Memory B cell (primary cell): ENCODE results near the gene GOLGA6L2.

Experiments
- ATAC-seq: fragments of 150-1000 bp; cut with Tn5 transposase; 2 replicates; pipeline ENCODE4 v1.10.0; 2021; ENCODE audit warnings: low read depth, mild to moderate bottlenecking, moderate library complexity
- DNase-seq, 2 donors: peaks; one replicate each; pipeline ENCODE4 v3.0.0; 2022; ENCODE audit warnings: low spot score in 2 of 2
- H3K27ac Mint-ChIP-seq: one replicate; pipeline ENCODE4 v1.8.0; 2022; ENCODE audit warnings: mild to moderate bottlenecking, moderate library complexity, mixed read lengths
- H3K27me3 Mint-ChIP-seq: one replicate; pipeline ENCODE4 v1.8.0; 2022; ENCODE audit warnings: mixed read lengths
- H3K36me3 Mint-ChIP-seq: one replicate; pipeline ENCODE4 v1.8.0; 2022; ENCODE audit warnings: mild to moderate bottlenecking, mixed read lengths
- H3K4me1 Mint-ChIP-seq: one replicate; pipeline ENCODE4 v1.8.0; 2022; ENCODE audit warnings: mixed read lengths
- H3K4me3 Mint-ChIP-seq: one replicate; pipeline ENCODE4 v1.8.0; 2022; ENCODE audit warnings: mild to moderate bottlenecking, moderate library complexity, mixed read lengths
- H3K9me3 Mint-ChIP-seq: one replicate; pipeline ENCODE4 v1.8.0; 2022; ENCODE audit warnings: mixed read lengths

The GOLGA6L2 gene, protein sequence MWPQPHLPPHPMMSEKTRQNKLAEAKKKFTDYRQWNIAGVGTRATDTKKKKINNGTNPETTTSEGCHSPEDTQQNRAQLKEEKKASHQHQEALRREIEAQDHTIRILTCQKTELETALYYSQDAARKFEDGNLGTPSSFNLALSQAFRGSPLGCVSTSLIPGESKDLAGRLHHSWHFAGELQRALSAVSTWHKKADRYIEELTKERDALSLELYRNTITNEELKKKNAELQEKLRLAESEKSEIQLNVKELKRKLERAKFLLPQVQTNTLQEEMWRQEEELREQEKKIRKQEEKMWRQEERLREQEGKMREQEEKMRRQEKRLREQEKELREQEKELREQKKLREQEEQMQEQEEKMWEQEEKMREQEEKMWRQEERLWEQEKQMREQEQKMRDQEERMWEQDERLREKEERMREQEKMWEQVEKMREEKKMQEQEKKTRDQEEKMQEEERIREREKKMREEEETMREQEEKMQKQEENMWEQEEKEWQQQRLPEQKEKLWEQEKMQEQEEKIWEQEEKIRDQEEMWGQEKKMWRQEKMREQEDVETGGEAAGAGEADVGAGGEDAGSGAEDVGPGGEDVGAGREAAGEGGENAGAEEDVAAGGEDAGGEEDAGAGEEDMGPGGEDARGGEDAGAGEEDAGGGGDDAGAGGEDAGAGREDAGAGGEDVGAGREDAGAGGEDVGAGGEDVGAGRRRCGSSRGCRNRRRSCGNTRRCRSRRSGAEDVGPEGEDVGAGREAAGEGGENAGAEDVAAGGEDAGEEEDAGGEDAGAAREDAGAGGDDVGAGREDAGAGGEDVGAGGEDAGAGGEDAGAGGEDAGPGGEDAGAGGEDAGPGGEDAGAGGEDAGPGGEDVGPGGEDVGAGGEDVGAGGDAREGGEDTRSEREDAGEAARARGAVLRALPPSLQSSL

DNA sequence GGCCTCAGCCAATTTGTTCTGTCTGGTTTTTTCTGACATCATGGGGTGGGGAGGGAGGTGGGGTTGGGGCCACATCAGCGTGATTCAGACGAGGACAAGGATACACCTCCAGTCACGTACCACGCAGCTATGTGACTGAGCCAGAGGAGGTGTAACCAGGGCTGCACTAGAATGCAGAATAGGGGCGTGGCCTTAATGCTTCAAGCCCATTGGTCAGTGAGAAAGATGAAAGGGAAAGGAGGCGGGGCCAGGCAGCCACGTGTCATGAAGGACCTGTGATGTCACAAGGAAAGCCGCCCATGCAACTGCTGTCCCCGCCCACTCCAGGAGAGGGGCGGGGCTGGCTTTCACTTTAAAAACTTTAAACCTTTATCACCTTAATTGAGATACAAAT is at the start of gene GOLGA6L2:
GOLGA6L2 (minus strand) TSS at position 137 of the 394 bp plus-strand sequence; CDS start at position 75, 62 bp downstream.
- Mint-ChIP-seq H3K27ac (no peak within 1 kb of the TSS), H3K36me3 (no peaks in the 10 kb centered on the region), H3K27me3 (peaks cover 4% of the 10 kb centered on the region), H3K4me1 (no peaks in the 10 kb centered on the region), H3K9me3 (no peaks in the 10 kb centered on the region), H3K4me3 (no peak within 1 kb of the TSS)
- no peak for ATAC-seq
- DNase-seq, result no peak

DNA sequence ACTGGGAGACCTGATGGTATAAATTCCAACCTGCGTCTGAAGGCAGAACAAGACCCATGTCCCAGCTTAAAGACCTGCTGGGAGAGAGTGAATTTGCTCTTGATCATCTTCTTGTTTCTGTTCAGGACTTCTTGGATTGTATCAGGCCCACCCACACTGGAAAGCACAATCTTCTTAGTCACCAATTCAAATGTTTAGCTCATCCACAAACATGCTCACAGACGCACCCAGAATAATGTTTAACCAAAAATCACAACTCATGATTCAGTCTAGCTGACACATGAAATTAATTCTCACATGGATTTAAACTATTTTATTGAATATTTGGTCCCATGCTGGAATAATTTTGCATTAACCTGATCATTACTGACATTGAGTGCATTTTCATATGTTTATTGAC is 37.8 kb upstream of the GOLGA6L2 start:
- Mint-ChIP-seq H3K4me3 (no peak overlapping the region), H3K4me1 (no peaks in the 10 kb centered on the region), H3K27me3 (peaks cover 6% of the 10 kb centered on the region), H3K9me3 (no peaks in the 10 kb centered on the region), H3K36me3 (no peaks in the 10 kb centered on the region), H3K27ac (no peak overlapping the region)
- no peak for ATAC-seq
- DNase-seq, result no peak

DNA sequence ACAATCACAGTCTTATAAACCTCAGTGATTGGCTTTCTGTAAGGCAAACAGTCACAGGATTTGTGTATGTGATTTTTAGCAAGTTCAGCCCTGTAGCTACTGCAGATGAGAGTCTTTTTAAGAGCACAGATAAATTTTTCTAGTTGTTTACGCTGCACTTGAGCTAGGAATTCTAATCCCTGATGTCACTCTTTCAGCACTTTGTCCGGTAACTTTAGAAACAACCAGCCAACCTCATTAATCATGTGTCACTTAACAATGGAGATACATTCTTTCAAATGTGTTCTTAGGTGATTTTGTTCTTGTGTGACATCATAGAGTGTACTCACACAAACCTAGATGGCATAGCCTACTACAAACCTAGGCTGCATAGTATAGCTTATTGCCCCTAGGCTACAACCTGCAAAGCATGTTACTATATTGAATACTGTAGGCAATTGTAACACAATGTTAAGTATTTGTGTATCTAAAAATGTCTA is 36.8 kb upstream of the GOLGA6L2 start:
- no peak for ATAC-seq
- DNase-seq, result no peak
- H3K4me1 Mint-ChIP-seq, result no peaks in the 10 kb centered on the region
- no peak overlapping the region for H3K4me3 Mint-ChIP-seq
- peaks cover 6% of the 10 kb centered on the region for H3K27me3 Mint-ChIP-seq
- no peak overlapping the region for H3K27ac Mint-ChIP-seq
- no peaks in the 10 kb centered on the region for H3K36me3 Mint-ChIP-seq
- H3K9me3 Mint-ChIP-seq, result no peaks in the 10 kb centered on the region

DNA sequence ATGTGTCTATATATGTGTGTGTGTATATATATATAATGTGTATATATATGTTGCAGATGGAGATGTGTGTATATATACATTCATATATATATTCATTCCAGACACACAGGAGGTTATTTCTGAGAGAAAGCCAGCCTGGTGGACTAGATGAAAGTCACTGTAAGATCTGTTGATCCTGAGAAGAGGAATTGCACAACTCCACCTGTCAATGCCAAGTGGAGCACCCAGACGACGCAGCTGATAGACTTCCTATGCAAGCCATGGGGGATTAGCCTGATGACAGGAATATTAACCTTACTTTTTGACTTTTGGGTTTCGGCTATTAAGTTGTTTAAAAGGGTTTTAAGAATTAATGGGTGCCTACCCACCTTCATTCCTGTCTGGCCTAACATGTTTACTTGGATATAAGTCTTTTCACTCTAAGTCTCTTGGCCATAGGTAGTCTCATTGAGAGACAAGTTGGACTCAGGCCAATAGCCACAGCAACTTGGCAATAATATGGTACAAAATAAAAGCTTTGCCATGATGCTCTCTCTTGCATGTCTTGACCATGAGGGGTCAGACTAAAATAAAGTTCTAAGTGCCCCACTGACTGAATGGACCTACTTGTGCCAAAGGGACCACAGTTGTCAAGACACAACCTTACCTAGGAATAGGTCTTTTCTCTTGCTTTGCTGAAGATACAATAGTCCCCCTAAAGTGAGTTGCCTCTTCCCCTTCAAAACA is 35.9 kb upstream of the GOLGA6L2 start:
- no peak overlapping the region for H3K27ac Mint-ChIP-seq

DNA sequence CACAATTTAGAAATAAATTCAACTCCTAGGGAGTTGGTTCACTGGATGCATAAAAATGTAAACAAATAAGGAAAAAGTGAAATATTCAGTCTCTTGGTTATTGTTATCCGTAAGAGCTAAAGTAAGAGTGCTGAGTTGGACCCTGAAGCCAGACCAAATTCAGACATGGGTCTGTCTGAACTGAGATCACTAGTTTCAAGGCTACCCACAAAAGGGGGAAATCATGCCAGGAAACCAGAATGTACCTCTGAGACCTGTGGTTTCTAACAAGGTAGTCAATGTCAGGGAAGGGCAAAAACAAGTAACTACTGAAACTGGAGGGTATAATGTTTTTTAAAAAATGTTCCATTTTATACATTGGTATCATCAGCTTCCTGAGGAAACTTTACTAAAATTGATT is 35.2 kb upstream of the GOLGA6L2 start:
- Mint-ChIP-seq H3K27ac (no peak overlapping the region), H3K27me3 (peaks cover 6% of the 10 kb centered on the region), H3K36me3 (no peaks in the 10 kb centered on the region), H3K9me3 (no peaks in the 10 kb centered on the region), H3K4me3 (no peak overlapping the region), H3K4me1 (no peaks in the 10 kb centered on the region)
- ATAC-seq (no peak), DNase-seq (no peak)

More for the DNA sequence above, 35.9 kb upstream of the GOLGA6L2 start:
- Mint-ChIP-seq H3K36me3 (no peaks in the 10 kb centered on the region), H3K27me3 (peaks cover 6% of the 10 kb centered on the region), H3K4me3 (no peak overlapping the region), H3K4me1 (no peaks in the 10 kb centered on the region), H3K9me3 (no peaks in the 10 kb centered on the region)
- ATAC-seq, result no peak
- no peak for DNase-seq

DNA sequence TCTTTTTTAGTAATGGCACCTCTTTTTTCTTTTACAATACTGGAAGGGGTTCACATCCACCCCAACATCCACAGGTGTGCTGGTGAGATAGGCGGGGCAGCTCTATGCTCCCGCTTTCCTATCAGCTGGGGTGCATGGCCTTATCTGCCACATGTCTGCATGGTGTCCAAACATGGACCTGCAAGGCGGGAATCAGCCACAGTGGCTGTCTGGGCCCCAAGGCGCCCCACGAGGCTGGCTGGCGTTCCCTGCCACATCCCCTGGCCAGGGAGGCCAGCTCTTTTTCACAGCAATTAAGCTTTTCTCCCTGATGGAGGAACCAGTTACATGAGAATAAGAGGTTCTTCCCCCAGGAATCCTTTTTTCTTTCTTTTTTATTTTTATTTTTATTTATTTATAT is 30.9 kb upstream of the GOLGA6L2 start:
- Mint-ChIP-seq H3K27ac (no peak overlapping the region), H3K9me3 (no peaks in the 10 kb centered on the region), H3K4me3 (no peak overlapping the region), H3K4me1 (no peaks in the 10 kb centered on the region), H3K27me3 (peaks cover 4% of the 10 kb centered on the region), H3K36me3 (no peaks in the 10 kb centered on the region)
- DNase-seq (no peak), ATAC-seq (no peak)

DNA sequence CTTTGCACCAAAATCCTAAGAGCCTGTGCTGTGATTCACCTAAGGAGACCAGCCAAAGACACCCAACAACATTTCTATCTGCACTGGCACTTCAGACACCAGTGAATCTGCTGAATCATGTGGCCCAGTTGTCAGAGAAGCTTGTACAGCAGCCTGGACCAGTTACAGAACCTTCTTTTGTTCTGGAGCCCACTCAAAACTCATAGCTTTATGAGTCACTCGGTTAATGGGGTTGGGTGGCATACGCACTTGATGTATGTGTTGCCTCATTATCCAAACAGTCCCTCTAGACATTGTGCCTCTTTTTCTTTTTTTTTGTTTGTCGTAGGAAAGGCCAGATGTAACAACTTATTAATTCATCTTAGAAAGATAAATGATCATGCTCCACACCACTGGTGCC is 25.6 kb upstream of the GOLGA6L2 start:
- Mint-ChIP-seq H3K36me3 (no peaks in the 10 kb centered on the region), H3K27me3 (no peaks in the 10 kb centered on the region), H3K4me3 (no peak overlapping the region), H3K4me1 (no peaks in the 10 kb centered on the region), H3K27ac (no peak overlapping the region), H3K9me3 (no peaks in the 10 kb centered on the region)
- no peak for DNase-seq
- no peak for ATAC-seq

DNA sequence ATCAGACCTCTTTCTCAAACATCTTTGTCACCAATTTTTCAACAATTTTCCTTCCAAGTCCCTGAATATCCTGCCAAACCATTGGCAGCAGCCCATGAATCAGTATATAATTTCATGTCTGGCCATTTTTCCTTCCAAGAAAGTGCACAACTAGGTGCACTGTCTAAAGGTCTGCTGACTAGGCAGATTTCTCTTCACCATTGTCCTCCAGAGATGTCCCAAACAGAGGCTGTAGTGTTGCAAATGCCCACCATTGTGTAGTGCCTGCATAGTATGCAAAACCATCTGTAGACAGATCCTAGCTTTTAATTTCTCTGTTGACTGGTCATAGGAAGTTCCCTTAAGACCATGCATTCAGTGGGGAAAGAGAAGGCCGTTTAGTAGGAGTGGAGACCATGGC is 25.0 kb upstream of the GOLGA6L2 start:
- H3K4me3 Mint-ChIP-seq, result no peak overlapping the region
- ATAC-seq (no peak), DNase-seq (no peak)
- H3K4me1 Mint-ChIP-seq, result no peaks in the 10 kb centered on the region
- H3K36me3 Mint-ChIP-seq, result no peaks in the 10 kb centered on the region
- H3K9me3 Mint-ChIP-seq, result no peaks in the 10 kb centered on the region
- H3K27ac Mint-ChIP-seq, result no peak overlapping the region
- no peaks in the 10 kb centered on the region for H3K27me3 Mint-ChIP-seq

DNA sequence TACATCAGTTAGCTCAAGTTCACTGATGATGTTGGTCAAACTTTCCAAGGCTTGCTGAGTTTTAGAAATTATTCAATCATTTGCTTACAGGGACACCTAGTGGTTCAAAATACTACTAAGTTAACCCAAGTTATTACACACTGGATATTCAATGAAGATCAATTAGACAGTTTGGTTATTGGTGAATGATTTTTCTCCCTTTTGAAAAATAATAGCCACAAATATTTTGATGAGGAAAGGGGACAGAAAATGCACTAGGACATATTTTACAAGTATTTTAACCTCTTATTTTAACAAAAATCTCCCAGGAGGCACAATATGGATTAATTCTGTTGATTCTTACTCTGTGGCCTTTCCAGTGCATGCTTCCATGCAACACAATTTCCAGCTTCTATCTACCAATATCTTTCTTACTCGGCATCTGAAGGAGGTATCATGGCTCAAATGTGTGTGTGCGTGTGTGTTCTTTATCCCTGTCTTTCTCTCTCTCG is 20.1 kb upstream of the GOLGA6L2 start:
- ATAC-seq, result no peak
- no peak for DNase-seq
- Mint-ChIP-seq H3K27ac (no peak overlapping the region), H3K4me3 (no peak overlapping the region), H3K36me3 (no peaks in the 10 kb centered on the region), H3K9me3 (no peaks in the 10 kb centered on the region), H3K27me3 (peaks cover 2% of the 10 kb centered on the region), H3K4me1 (no peaks in the 10 kb centered on the region)

DNA sequence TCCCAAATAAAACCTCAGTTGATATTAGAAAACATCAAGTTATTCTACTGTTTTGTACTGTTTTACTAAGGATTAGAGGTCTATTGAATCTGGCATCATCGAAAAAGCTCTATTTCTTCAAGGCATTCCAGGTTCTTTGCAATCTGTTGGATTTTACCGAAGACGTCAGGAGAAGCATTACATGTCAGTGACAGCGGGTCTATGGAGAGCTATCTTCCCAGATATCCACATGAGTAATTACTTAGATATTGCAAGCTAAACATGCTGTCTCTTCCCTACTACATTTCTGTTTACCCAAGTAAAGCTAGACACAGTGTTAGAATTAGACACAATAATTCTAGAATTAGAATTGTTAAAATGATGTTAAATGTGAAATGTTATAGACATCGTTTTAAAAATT is 10.8 kb upstream of the GOLGA6L2 start:
- Mint-ChIP-seq H3K4me3 (no peak overlapping the region), H3K27me3 (no peaks in the 10 kb centered on the region), H3K4me1 (no peaks in the 10 kb centered on the region), H3K27ac (no peak overlapping the region), H3K36me3 (no peaks in the 10 kb centered on the region), H3K9me3 (peaks cover 3% of the 10 kb centered on the region)
- no peak for ATAC-seq
- DNase-seq, result no peak

DNA sequence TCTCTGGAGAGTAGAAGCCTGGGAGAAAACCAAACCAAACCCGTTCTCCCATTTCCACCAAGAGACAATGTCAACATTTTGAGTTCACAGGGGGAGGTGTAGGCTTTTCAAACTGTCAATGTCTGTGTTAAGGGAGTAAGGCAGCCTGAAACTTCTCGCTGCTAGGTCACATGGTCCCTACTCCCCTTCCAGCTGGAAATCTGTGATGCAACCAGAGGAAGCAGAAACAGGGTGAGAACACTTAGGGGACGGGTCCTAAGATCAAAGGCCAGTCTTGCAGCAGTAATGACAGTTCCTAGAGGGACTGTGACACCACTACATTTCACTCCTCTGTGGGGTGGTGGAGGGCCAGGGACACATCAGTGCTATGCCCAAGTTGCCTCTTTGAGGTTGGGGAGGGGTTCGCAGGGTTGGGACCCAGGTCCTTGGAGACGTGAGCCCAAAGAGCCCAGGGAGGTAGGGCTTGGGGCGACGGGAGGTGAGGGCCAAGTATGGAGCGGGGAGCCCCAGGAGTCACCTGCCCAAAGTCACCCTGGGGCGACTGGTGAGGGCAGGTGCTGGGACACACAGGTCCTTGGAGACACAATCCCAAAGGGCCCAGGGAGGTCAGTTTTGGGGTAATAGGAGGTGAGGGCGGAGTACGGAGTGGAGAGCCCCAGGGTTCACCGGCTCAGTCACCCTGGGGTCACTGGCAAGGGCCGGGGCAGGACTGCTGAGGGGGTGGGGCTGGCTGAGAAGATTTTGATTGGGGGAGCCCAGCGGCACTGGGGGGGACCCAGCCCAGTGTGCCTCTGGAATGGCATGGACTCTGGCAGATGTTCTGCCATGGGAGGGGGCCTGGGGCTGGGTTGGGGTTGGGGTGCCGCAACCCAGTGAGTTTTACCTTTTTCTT is 582 bp downstream of the GOLGA6L2 start:
- H3K4me3 Mint-ChIP-seq, result no peak overlapping the region
- no peaks in the 10 kb centered on the region for H3K4me1 Mint-ChIP-seq
- ATAC-seq (no peak), DNase-seq (no peak)
- H3K27me3 Mint-ChIP-seq, result peaks cover 4% of the 10 kb centered on the region
- no peaks in the 10 kb centered on the region for H3K36me3 Mint-ChIP-seq
- H3K27ac Mint-ChIP-seq, result no peak overlapping the region
- no peaks in the 10 kb centered on the region for H3K9me3 Mint-ChIP-seq

DNA sequence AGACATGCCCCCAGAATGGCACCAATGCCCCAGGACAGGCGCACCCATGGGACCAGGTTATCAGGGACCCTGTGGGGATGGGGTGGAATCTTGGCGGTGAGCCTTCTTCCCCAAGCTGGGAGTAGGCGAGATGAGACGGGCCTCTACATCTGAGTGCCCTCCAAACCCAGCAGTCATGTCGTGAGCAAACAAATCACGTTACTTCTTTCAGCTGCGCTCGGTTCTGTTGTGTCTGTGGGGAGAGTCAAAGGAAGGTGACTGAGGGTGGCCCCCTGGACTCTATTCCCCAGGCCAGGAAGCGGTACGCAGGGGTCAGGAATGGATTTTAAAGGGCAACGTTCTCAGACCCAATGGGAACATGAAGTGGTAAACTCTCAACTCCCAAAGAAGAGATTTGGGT is 2.8 kb downstream of the GOLGA6L2 start:
- Mint-ChIP-seq H3K27ac (no peak overlapping the region), H3K27me3 (peaks cover 4% of the 10 kb centered on the region), H3K4me1 (no peaks in the 10 kb centered on the region), H3K4me3 (no peak overlapping the region), H3K9me3 (no peaks in the 10 kb centered on the region), H3K36me3 (no peaks in the 10 kb centered on the region)
- ATAC-seq, result no peak
- DNase-seq, result no peak

DNA sequence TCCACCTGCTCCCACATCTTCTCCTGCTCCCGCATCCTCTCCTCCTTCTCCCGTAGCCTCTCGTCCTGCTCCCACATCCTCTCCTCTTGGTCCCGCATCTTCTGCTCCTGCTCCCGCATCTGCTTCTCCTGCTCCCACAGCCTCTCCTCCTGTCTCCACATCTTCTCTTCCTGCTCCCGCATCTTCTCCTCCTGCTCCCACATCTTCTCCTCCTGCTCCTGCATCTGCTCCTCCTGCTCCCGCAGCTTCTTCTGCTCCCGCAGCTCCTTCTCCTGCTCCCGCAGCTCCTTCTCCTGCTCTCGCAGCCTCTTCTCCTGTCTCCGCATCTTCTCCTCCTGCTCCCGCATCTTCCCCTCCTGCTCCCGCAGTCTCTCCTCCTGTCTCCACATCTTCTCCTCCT is 5.8 kb downstream of the GOLGA6L2 start:
- Mint-ChIP-seq H3K4me1 (no peaks in the 10 kb centered on the region), H3K27ac (no peak overlapping the region), H3K27me3 (peaks cover 4% of the 10 kb centered on the region), H3K4me3 (no peak overlapping the region), H3K9me3 (no peaks in the 10 kb centered on the region), H3K36me3 (no peaks in the 10 kb centered on the region)
- DNase-seq, result no peak
- ATAC-seq, result no peak
